Choroid plexus epithelial cell (primary cell): Measurements from ENCODE around the gene HS6ST3.

Experiments
- DNase-seq: peaks from one replicate; pipeline ENCODE4 v3.0.0-alpha.2; 2010; ENCODE audit warnings: low read depth
- H3K4me3 ChIP-seq: 2 replicates; pipeline ENCODE4 v1.5.1; 2011; ENCODE audit warnings: low read depth, mild to moderate bottlenecking, control low read depth, low read length, moderate library complexity
- TF ChIP-seq, protein P1 (sequence below): conservative IDR thresholded peaks from 2 replicates; pipeline ENCODE4 v1.5.1; 2011; ENCODE audit warnings: low read depth, mild to moderate bottlenecking, control low read depth, inconsistent platforms, low read length, moderate library complexity

The HS6ST3 gene

DNA sequence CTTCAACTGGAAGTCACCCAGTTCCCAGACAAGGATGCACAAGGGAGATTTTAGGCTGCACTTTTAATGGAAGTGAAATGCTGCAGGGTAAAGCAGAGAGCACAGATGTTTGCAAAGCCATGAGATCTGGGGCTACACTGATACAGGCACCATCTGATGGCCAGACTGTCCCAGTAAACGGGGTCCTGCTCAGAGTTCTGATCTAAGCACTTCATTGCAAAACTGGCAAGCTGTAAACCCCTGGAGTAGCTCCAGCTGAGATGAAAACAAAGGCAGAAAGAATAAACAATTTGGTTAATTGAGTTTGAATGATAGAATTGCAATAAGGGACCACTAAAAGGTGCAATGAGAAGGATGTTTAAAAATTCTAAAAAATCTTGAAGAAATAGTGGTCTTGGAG, 707.2 kb downstream of the HS6ST3 start:
- no peak for DNase-seq
- no peak overlapping the region for H3K4me3 ChIP-seq
- TF ChIP-seq, protein P1, sequence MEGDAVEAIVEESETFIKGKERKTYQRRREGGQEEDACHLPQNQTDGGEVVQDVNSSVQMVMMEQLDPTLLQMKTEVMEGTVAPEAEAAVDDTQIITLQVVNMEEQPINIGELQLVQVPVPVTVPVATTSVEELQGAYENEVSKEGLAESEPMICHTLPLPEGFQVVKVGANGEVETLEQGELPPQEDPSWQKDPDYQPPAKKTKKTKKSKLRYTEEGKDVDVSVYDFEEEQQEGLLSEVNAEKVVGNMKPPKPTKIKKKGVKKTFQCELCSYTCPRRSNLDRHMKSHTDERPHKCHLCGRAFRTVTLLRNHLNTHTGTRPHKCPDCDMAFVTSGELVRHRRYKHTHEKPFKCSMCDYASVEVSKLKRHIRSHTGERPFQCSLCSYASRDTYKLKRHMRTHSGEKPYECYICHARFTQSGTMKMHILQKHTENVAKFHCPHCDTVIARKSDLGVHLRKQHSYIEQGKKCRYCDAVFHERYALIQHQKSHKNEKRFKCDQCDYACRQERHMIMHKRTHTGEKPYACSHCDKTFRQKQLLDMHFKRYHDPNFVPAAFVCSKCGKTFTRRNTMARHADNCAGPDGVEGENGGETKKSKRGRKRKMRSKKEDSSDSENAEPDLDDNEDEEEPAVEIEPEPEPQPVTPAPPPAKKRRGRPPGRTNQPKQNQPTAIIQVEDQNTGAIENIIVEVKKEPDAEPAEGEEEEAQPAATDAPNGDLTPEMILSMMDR = no peak

DNA sequence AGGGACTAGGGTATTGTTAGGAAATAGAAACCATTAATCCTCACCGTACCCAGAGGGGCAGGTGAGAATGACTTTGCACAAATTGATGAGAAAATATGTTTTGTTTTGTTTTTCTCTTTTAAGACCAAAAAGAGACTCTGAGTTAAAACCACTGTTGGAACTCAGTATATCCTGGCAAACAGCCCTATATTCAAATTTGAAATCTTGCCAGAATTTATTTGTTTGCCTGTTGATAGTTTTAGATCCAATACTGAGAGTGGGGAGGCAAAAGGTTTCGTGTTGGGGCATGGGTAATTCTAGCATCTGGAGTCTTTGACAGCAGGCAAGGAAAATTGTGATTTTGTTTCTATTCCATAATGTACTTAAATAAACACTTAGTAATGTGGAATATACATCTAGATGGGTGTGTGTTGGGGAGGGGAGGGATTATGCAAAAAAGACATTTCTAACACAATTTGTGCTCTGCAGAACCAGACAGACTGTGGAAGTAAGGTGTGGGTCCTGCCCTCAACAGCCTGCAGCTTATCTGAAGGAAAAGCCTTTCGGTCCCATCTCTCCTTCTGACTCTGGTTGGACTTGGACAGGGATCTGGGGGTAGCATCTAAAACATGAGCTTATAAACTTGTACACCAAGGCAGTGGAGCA, 713.7 kb downstream of the HS6ST3 start:
- DNase-seq = no peak
- TF ChIP-seq, protein P1 = no peak
- H3K4me3 ChIP-seq = no peak overlapping the region

DNA sequence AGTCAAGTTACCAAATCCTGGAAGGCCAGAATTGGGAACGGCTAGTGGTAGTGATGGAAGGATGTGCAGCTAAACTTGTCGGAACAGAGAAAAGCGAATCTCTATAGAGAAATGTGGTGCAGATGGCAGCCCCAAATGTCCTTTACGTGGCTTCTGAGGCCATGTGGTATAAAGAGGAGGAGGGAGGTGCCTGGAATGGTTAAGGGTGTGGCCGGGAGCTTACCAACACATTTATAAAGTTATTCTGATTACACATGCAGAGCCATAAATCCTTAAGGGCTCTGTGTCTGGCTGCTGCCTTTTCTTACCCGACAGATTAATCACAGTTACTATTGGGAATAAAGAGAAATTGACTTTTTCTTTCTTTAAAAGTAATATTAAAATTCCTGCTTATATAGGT, 714.3 kb downstream of the HS6ST3 start:
- TF ChIP-seq, protein P1 = no peak
- no peak overlapping the region for H3K4me3 ChIP-seq
- no peak for DNase-seq

DNA sequence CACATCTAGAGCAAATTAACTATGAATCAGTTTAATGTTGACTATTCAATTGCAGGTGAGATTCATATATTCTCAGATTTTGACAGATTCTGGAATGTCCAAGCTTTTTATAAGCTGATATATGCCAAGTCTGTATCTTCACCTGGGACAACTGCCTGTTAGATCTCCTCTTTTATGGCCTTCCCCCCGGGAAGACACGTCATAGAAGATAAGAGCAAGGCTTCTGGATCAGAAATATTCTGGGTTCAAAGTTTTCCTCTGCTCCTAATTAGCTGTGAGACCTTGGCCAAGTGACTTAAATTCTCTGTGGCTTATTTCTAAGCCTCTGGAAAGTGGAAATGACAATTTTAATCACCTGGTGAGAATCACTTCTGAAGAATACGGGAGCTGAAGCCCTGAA, 716.8 kb downstream of the HS6ST3 start:
- H3K4me3 ChIP-seq = no peak overlapping the region
- no peak for DNase-seq
- TF ChIP-seq, protein P1 = no peak

GRCh38 chr13:96809366-96810096, 719.6 kb downstream of the HS6ST3 start:
- TF ChIP-seq, protein P1 = no peak
- no peak overlapping the region for H3K4me3 ChIP-seq
- DNase-seq = no peak

GRCh38 chr13:96810104-96810503, 720.2 kb downstream of the HS6ST3 start:
- TF ChIP-seq, protein P1 = no peak
- H3K4me3 ChIP-seq = no peak overlapping the region

GRCh38 chr13:96811049-96811448, 721.1 kb downstream of the HS6ST3 start:
- DNase-seq = no peak
- TF ChIP-seq, protein P1 = no peak
- H3K4me3 ChIP-seq = no peak overlapping the region

More at GRCh38 chr13:96810104-96810503, 720.2 kb downstream of the HS6ST3 start:
- no peak for DNase-seq
